ENCODE data around the gene BLOC1S3.

BLOC1S3 gene

GRCh38 chr19:45151821-45152503 is 26.6 kb upstream of the BLOC1S3 start:
- Mint-ChIP-seq H3K36me3 (ENCODE audit: low read depth) (no peaks in the 10 kb centered on the region), H3K27ac (no peak overlapping the region), H3K4me1 (ENCODE audit: low read depth) (peaks cover 13% of the 10 kb centered on the region), H3K4me3 (no peak overlapping the region), H3K9me3 (no peaks in the 10 kb centered on the region), H3K27me3 (ENCODE audit: low read depth) (peaks cover 27% of the 10 kb centered on the region)

DNA sequence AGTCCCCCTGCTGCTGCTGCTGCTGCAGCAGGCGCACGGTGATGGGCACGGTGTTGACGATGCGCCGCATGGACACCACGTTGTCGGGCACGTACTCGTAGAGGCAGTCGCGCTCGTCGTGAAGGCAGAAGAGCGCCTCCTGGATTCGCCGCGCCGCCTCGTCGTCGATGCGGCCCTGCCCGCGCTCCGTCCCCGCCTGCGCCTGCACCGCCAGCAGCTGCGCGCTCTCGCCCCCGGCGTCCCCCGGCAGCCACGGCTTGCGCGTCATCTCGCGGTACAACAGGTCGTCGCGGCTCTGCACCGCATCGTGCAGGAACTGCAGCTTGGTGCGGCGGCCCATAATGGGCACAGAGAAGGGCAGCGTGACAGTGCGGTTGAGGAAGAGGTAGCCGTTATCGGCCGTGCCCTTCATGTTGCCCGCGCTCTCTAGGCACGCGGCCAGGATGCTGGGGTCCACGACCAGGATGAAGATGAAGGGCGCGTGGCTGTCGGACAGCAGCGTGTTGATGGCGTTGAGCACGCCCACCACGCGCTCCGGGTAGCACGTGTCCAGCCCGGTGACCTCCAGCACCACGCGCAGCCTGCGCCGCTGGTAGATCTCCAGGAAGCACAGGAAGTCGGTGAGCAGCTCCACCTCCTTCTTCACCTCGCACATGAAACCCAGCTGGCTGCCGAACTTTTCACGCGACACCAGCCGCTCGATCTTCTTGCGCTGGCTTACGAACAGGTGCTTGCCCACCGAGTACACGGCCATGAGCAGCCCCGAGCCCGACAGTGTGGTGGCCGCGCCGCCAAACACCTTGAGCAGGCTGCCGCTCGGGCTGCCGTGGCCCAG is 25.9 kb upstream of the BLOC1S3 start:
- H3K27ac Mint-ChIP-seq = peak overlapping the region; percentile 29
- H3K27me3 Mint-ChIP-seq (ENCODE audit: low read depth) = peaks cover 31% of the 10 kb centered on the region
- H3K4me1 Mint-ChIP-seq (ENCODE audit: low read depth) = peaks cover 13% of the 10 kb centered on the region
- H3K36me3 Mint-ChIP-seq (ENCODE audit: low read depth) = no peaks in the 10 kb centered on the region
- H3K9me3 Mint-ChIP-seq = no peaks in the 10 kb centered on the region
- H3K4me3 Mint-ChIP-seq = peak overlapping the region; percentile 69

- peaks cover 13% of the 10 kb centered on the region for H3K4me1 Mint-ChIP-seq (ENCODE audit: low read depth)
Measured at GRCh38 chr19:45153339-45154063, 25.1 kb upstream of the BLOC1S3 start.

GRCh38 chr19:45154064-45154827 is 24.3 kb upstream of the BLOC1S3 start:
- Mint-ChIP-seq H3K36me3 (ENCODE audit: low read depth) (no peaks in the 10 kb centered on the region), H3K4me3 (no peak overlapping the region)

More at GRCh38 chr19:45153339-45154063, 25.1 kb upstream of the BLOC1S3 start:
- Mint-ChIP-seq H3K27ac (no peak overlapping the region), H3K4me3 (peak overlapping the region; percentile 69), H3K9me3 (no peaks in the 10 kb centered on the region), H3K27me3 (ENCODE audit: low read depth) (peaks cover 39% of the 10 kb centered on the region), H3K36me3 (ENCODE audit: low read depth) (no peaks in the 10 kb centered on the region)

DNA sequence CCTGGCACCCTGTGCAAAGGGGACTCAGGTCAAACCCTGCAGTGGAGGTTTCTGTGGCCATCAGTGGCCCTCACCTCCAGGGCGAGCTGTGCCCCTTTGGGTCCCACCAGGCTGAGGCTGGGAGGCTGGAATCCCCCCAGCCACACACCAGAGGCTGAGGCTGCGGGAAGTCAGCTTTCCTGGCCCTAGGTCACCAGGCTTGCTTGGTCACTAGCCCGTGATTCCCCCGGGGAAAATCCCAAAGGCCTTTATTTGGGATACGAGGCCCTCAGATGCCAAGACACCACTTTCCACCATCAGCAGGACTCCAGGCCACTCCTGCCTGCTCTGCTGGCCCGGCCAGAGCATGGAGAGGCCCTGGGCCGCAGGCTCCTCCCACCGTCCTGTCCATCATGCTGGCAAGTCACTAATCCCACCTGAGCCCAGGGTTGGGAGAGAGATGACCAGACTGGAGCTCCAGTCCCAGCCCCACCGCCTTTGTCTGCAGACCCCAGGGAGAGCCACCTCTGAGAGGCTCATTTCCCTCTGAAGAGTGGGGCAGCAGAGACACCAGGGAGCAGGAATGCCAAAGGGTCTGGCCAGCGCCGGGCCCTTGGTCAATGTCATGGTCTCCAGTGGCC is 22.5 kb upstream of the BLOC1S3 start:
- Mint-ChIP-seq H3K4me1 (ENCODE audit: low read depth) (peaks cover 11% of the 10 kb centered on the region), H3K27ac (no peak overlapping the region), H3K36me3 (ENCODE audit: low read depth) (no peaks in the 10 kb centered on the region), H3K4me3 (no peak overlapping the region), H3K9me3 (no peaks in the 10 kb centered on the region), H3K27me3 (ENCODE audit: low read depth) (peaks cover 46% of the 10 kb centered on the region)

More at GRCh38 chr19:45154064-45154827, 24.3 kb upstream of the BLOC1S3 start:
- Mint-ChIP-seq H3K27me3 (ENCODE audit: low read depth) (peaks cover 40% of the 10 kb centered on the region), H3K4me1 (ENCODE audit: low read depth) (peaks cover 11% of the 10 kb centered on the region), H3K27ac (peak overlapping the region; percentile 15), H3K9me3 (no peaks in the 10 kb centered on the region)

DNA sequence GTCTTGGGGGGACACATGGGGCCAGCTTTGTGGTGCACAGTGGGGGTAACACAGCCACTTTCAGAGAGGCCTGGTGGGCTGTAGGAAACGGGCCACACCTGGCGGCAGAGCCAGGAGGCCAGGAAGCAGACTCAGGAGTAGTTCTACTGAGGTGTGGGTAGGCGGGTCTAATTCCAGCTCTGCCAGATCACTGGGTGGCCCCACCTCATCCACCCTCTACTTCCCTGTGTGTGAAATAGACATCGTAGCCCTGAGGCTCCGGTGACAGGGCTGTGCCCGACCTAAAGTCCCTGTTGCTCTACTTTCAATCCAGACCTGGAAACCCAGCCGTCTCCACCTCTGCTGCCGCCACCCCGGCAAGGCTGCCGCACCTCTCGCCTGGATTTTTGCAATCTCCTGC is 21.8 kb upstream of the BLOC1S3 start:
- H3K9me3 Mint-ChIP-seq = no peaks in the 10 kb centered on the region
- H3K36me3 Mint-ChIP-seq (ENCODE audit: low read depth) = no peaks in the 10 kb centered on the region
- H3K27ac Mint-ChIP-seq = no peak overlapping the region
- peaks cover 11% of the 10 kb centered on the region for H3K4me1 Mint-ChIP-seq (ENCODE audit: low read depth)
- peaks cover 40% of the 10 kb centered on the region for H3K27me3 Mint-ChIP-seq (ENCODE audit: low read depth)
- no peak overlapping the region for H3K4me3 Mint-ChIP-seq

GRCh38 chr19:45158503-45159209 is 19.9 kb upstream of the BLOC1S3 start:
- H3K4me1 Mint-ChIP-seq (ENCODE audit: low read depth) = peaks cover 8% of the 10 kb centered on the region
- no peak overlapping the region for H3K27ac Mint-ChIP-seq
- H3K9me3 Mint-ChIP-seq = no peaks in the 10 kb centered on the region
- peaks cover 33% of the 10 kb centered on the region for H3K27me3 Mint-ChIP-seq (ENCODE audit: low read depth)
- no peak overlapping the region for H3K4me3 Mint-ChIP-seq
- H3K36me3 Mint-ChIP-seq (ENCODE audit: low read depth) = no peaks in the 10 kb centered on the region

DNA sequence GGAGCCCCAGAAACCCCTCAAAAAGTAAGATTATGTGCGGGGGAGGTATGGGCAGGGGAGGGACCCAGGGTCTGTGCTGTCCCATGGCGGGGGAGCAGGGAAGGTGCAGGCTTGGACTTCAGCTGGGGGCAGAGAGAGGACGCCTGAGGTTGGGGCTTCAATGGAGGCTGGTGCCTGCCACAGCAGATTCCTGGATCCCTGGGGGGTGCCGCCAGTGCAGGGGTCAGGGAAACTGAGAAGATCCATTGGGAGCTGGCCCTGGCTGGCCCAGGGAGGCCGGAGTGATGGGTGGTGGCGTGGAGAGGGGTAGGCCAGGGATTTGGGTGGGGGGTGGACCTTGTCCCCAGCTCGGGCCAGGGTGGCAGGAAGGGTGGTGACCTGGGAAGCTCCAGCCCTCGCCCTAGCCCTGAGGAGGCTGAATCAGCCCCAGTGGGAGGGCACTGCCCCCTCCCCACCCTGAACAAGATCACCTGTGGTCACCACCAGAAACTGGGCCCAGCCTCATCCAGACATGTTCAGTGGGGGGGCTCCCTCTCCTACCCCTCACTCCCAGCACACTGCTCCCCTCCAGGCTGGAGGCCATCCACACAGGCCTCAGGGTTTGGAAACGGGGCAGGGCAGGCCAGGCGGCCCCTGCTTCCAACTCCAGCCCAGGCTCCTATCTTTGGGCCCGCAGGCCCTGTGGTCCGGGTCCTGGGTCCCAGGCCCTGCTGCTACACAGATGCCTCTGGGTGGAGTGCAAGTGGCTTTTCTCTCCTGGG is 19.2 kb upstream of the BLOC1S3 start:
- no peaks in the 10 kb centered on the region for H3K9me3 Mint-ChIP-seq
- H3K27me3 Mint-ChIP-seq (ENCODE audit: low read depth) = peaks cover 26% of the 10 kb centered on the region
- H3K36me3 Mint-ChIP-seq (ENCODE audit: low read depth) = no peaks in the 10 kb centered on the region
- H3K4me3 Mint-ChIP-seq = no peak overlapping the region
- peaks cover 8% of the 10 kb centered on the region for H3K4me1 Mint-ChIP-seq (ENCODE audit: low read depth)
- H3K27ac Mint-ChIP-seq = no peak overlapping the region

GRCh38 chr19:45159971-45160324 is 18.6 kb upstream of the BLOC1S3 start:
- no peak overlapping the region for H3K27ac Mint-ChIP-seq

DNA sequence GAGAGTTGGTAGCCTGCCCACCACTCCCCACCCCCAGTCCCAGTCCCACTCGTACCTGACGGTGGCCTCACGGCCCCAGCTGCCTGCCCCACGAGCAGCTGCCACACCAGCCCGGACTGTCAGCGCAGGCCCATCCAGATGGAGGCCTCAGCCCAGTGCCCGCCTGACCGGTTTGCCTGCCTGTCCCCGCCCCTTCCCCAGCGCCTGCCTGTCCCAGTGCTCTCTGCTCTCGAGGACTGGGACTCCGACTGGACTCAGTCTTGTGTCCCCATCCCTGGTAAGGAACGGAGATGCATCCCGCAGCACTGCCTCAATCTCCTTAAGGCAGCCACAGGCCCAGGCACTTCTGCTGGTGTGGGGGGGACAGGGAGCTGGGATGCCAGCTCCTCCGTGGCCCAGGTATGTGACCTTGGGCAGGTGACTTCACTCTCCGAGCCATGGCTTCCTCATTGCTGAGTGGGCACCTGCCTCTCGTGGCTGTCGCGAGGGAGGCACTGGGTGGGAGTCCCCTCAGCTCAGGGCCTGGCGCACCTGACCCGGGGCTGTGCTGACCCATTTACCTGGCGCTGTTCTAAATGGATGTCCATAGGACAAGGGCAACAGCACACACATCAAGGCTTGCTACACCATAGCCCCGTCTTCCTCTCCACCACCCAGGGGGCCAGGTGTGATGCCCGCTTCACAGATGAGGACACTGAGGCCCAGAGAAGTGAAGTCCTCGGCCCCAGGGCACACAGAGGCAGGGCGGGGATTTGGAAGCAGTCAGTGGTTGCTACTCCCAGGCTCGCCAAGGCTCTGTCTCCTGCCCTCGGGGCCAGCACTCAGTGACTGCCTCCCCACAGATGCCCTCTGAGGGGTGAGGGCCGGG is 17.5 kb upstream of the BLOC1S3 start, which contains the start of gene NKPD1:
Gene NKPD1 (minus strand): TSS at position 113 of the 868 bp plus-strand sequence. CDS start 832 bp downstream, outside the sequence.
- Mint-ChIP-seq H3K9me3 (no peaks in the 10 kb centered on the region), H3K27me3 (ENCODE audit: low read depth) (peaks cover 20% of the 10 kb centered on the region), H3K27ac (no peak within 1 kb of the TSS), H3K4me3 (no peak within 1 kb of the TSS), H3K36me3 (ENCODE audit: low read depth) (no peaks in the 10 kb centered on the region), H3K4me1 (ENCODE audit: low read depth) (peaks cover 12% of the 10 kb centered on the region)

More at GRCh38 chr19:45159971-45160324, 18.6 kb upstream of the BLOC1S3 start:
- H3K4me1 Mint-ChIP-seq (ENCODE audit: low read depth) = peaks cover 8% of the 10 kb centered on the region
- H3K36me3 Mint-ChIP-seq (ENCODE audit: low read depth) = no peaks in the 10 kb centered on the region
- H3K27me3 Mint-ChIP-seq (ENCODE audit: low read depth) = peaks cover 24% of the 10 kb centered on the region
- no peak overlapping the region for H3K4me3 Mint-ChIP-seq
- H3K9me3 Mint-ChIP-seq = no peaks in the 10 kb centered on the region

DNA sequence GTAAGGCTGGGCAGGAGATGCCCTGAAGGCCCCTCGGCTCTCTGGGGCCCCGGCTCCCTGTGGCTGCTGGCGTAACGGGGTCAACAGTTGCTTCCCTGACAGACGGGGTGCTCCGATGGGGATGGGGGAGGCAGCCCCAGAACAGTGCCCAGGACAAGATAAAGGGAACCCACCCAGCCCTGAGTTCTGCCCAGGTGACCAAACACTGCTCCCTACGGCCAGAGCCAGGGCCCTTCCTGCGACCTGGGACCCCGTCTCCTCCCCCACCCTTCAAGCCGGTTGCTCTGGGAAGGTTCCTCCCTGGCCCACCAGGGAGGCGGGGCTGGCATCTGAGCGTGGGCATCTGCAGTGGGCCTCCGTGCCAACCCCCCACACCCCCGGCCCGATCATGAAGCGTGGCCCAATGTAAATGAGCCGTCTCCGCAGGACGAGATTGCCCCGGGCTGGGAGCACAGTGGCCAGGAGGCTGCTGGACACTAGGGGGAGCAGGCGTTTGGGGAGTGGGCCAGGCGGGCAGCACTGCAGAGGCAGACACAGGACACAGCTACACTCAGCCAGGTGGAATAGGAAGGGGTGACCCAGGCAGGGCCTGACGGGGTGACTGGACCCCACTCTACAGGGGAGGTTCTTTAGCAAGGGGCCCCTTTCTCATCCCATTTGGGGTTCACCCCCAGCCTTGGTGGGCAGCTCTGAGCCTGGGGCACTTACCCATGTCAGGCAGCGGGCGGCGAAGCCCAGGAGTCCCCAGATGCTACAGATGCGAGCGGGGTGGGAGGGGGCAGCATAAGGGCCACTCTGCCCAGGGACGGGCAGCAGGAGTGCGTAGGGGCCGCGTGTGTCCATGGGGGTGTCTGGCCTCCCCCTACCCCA is 16.6 kb upstream of the BLOC1S3 start:
- no peaks in the 10 kb centered on the region for H3K9me3 Mint-ChIP-seq
- no peak overlapping the region for H3K27ac Mint-ChIP-seq
- peaks cover 20% of the 10 kb centered on the region for H3K27me3 Mint-ChIP-seq (ENCODE audit: low read depth)
- no peak overlapping the region for H3K4me3 Mint-ChIP-seq
- no peaks in the 10 kb centered on the region for H3K36me3 Mint-ChIP-seq (ENCODE audit: low read depth)
- H3K4me1 Mint-ChIP-seq (ENCODE audit: low read depth) = peaks cover 12% of the 10 kb centered on the region
